ENCODE results near the gene TLR4.

TLR4 gene

DNA sequence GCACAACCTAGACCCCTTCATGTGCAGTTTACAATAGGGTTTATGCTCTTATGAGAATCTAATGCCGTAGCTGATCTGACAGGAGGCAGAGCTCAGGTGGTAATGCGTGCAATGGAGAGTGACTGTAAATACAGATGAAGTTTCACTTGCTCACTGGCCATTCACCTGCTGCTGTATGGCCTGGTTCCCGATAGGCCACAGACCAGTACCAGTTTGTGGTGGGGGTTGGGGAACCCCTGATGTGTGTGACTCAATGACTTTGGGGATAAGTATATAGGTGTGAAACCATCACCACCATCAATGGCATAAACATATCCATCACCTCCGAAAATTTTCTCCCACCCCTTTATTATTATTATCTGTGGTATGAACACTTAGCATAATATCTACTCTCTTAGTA, 42.1 kb downstream of the TLR4 start:
- peak; percentile 35 for DNase-seq

DNA sequence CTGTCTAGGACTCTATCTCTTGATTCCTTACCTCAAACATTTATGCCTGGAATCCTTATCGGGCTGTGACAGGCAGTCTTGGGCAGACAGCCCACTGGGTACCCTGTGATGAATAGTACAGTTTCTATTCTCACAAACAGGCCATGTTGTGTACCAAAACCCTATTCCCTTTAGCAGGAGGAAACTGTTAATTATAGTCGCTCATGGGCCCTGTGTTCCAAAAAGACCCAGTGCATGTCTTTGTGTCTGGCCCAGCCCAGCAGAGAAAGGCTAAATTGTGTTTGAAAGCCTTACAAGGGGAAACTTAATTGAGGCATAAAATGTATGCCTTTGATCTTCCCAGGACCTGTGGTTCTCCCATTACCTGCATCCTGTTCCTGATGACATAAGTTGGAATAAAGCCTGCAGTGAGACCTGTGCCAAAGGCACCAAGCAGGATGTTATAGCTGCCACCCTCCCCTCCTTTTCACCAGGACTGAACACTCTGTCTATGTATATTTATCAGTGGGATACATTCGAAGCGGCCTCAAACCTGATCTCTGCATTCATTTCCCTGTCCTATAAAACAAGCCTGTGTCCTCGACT, 43.3 kb downstream of the TLR4 start:
- peak; percentile 1 for DNase-seq

DNA sequence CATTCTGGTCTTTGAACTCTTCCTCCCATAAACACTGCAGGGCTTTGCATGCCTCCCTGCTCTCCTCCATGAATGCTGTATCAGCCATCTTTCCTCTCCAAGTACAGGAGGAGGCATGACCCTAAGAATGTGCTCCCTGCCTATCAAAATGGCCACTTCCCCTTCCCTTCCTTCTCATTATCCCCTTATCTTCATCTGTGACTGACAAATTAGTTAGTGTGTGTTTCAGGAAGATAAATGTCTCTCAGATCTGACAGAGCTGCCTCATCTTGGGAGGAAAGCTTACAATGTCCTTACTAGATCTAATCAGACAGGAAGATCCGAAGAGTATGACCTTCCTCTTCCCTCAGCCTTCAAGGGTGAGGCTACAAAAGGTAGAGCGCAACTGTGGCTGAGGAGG, 46.2 kb downstream of the TLR4 start:
- no peak for DNase-seq

- no peak for DNase-seq
Measured at GRCh38 chr9:117752894-117753293, 48.7 kb downstream of the TLR4 start.

- peak; percentile 6 for DNase-seq
Measured at GRCh38 chr9:117757561-117758190, 53.5 kb downstream of the TLR4 start.

DNA sequence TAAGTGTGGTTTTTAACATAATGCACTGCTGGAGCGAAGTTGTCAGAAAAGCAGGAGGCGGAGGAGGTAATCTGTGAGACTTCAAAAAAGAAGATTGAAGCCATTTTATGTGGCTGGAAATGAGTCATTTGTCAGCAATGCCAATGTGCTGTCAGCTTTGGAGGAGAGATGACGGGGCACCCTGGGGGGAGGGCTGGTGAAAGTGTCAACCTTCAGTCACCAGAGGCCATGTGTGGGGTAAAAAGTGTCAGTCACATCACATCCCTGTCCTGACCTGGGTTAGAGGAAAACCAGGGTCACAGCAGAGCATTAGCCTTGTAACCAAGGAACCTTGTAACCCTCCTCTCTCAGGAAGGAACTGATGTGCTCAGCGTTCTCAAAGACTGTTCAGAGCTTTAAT, 59.1 kb downstream of the TLR4 start:
- no peak for DNase-seq

- no peak for DNase-seq
Measured at GRCh38 chr9:117768750-117769395, 64.7 kb downstream of the TLR4 start.

- DNase-seq = no peak
Measured at GRCh38 chr9:117771136-117771535, 66.9 kb downstream of the TLR4 start.

GRCh38 chr9:117772960-117773359, 68.8 kb downstream of the TLR4 start:
- peak; percentile 56 for DNase-seq

Data from DMS53 (cell line).